IMR-90 (cell line): Measurements from ENCODE around the gene ADRB2. TPM values are rescaled to one million over a fixed set of nuclear protein-coding genes. Genes with fewer than 3 reads are reported as not detected.

Experiments used
- ATAC-seq: fragments of 200-7000 bp; cut with Tn5 transposase; 2 replicates; pipeline ENCODE4 v1.9.1; 2020; ENCODE audit warnings: low read depth, mild to moderate bottlenecking, moderate library complexity
- BruUV-seq: library from RNA; stranded (reverse); fragments of 400-500 nt; replicated peaks from 2 replicates; lab custom pipeline; 2021; lab: Mats Ljungman, UMichigan
- CTCF ChIA-PET: fragments of 300-600 bp; formaldehyde crosslinking; extraction: SDS; loops from one replicate; lab custom pipeline; 2021; ENCODE audit warnings: antibody characterized with exemption; lab: Yijun Ruan, JAX
- POLR2A ChIA-PET: fragments of 300-600 bp; sonication (Branson Sonifier 250); formaldehyde crosslinking; loops from one replicate; lab custom pipeline; 2022; ENCODE audit warnings: antibody characterized with exemption; ENCODE audit not compliant: unreplicated experiment; lab: Charles Lee
- DNase-seq: peaks from one replicate; pipeline ENCODE4 v3.0.0; 2013
- H2AFZ ChIP-seq: replicated peaks from 2 replicates; pipeline ENCODE3; 2013; ENCODE audit warnings: low read length, mild to moderate bottlenecking; ENCODE audit not compliant: poor library complexity
- H2AK5ac ChIP-seq: 2 replicates; pipeline ENCODE4 v1.6.1; 2013; ENCODE audit warnings: low read depth, low read length, inconsistent platforms
- H2AK9ac ChIP-seq: replicated peaks from 2 replicates; pipeline ENCODE3; 2013; ENCODE audit warnings: mild to moderate bottlenecking, low read depth, low read length, moderate library complexity; ENCODE audit not compliant: poor library complexity
- H2BK120ac ChIP-seq: 2 replicates; pipeline ENCODE4 v1.6.1; 2013; ENCODE audit warnings: low read depth, low read length, inconsistent platforms
- H2BK15ac ChIP-seq: 3 replicates; pipeline ENCODE4 v1.6.1; 2013; ENCODE audit warnings: low read depth, low read length, inconsistent platforms
- H2BK20ac ChIP-seq: 2 replicates; pipeline ENCODE4 v1.6.1; 2013; ENCODE audit warnings: low read depth, mild to moderate bottlenecking, inconsistent platforms, low read length, moderate library complexity
- H2BK5ac ChIP-seq: 2 replicates; pipeline ENCODE4 v1.6.1; 2013; ENCODE audit warnings: mild to moderate bottlenecking, low read depth, low read length, inconsistent platforms; ENCODE audit not compliant: poor library complexity, severe bottlenecking
- H3K14ac ChIP-seq: replicated peaks from 2 replicates; pipeline ENCODE4 v1.6.1; 2013; ENCODE audit warnings: low read depth, low read length, inconsistent platforms
- H3K18ac ChIP-seq: 2 replicates; pipeline ENCODE4 v1.6.1; 2013; ENCODE audit warnings: low read depth, low read length, control low read depth
- H3K23ac ChIP-seq: 2 replicates; pipeline ENCODE4 v1.6.1; 2013; ENCODE audit warnings: low read depth, low read length, inconsistent platforms
- H3K27ac ChIP-seq: 2 replicates; pipeline ENCODE4 v1.5.1; 2013; ENCODE audit warnings: mild to moderate bottlenecking, control low read depth, low read length; ENCODE audit not compliant: insufficient read depth
- H3K27me3 ChIP-seq: 2 replicates; pipeline ENCODE4 v1.6.1; 2013; ENCODE audit warnings: low read length; ENCODE audit not compliant: control insufficient read depth, insufficient read depth
- H3K36me3 ChIP-seq: 2 replicates; pipeline ENCODE4 v1.6.1; 2013; ENCODE audit warnings: low read length, mixed read lengths; ENCODE audit not compliant: control insufficient read depth, insufficient read depth
- H3K4ac ChIP-seq: 2 replicates; pipeline ENCODE4 v1.6.1; 2013; ENCODE audit warnings: low read depth, low read length, inconsistent platforms
- H3K4me1 ChIP-seq: 2 replicates; pipeline ENCODE4 v1.6.1; 2013; ENCODE audit warnings: low read length, mixed read lengths; ENCODE audit not compliant: control insufficient read depth, insufficient read depth
- H3K4me2 ChIP-seq: 2 replicates; pipeline ENCODE4 v1.6.1; 2013; ENCODE audit warnings: low read depth, mild to moderate bottlenecking, control low read depth, low read length, moderate library complexity
- H3K4me3 ChIP-seq: 2 replicates; pipeline ENCODE4 v1.5.1; 2013; ENCODE audit warnings: low read depth, mild to moderate bottlenecking, control low read depth, low read length, moderate library complexity; ENCODE audit not compliant: insufficient read depth
- H3K56ac ChIP-seq: 2 replicates; pipeline ENCODE4 v1.6.1; 2013; ENCODE audit warnings: low read length, inconsistent platforms; ENCODE audit not compliant: insufficient read depth; ENCODE audit errors: extremely low read depth
- H3K79me1 ChIP-seq, 2 experiments: 2 replicates each; pipeline ENCODE4 v1.6.1; 2013; ENCODE audit warnings: low read length in 2 of 2, inconsistent platforms in 1 of 2, low read depth in 1 of 2
- H3K9ac ChIP-seq: 2 replicates; pipeline ENCODE4 v1.6.1; 2013; ENCODE audit warnings: low read depth, low read length, control low read depth
- H3K9me1 ChIP-seq: 2 replicates; pipeline ENCODE4 v1.6.1; 2013; ENCODE audit warnings: low read length, inconsistent platforms; ENCODE audit not compliant: insufficient read depth
- H3K9me3 ChIP-seq: 2 replicates; pipeline ENCODE4 v1.6.1; 2013; ENCODE audit warnings: low read length; ENCODE audit not compliant: control insufficient read depth, insufficient read depth
- H4K20me1 ChIP-seq: 2 replicates; pipeline ENCODE4 v1.6.1; 2013; ENCODE audit warnings: low read length, inconsistent platforms; ENCODE audit not compliant: insufficient read depth
- H4K5ac ChIP-seq: 2 replicates; pipeline ENCODE4 v1.6.1; 2013; ENCODE audit warnings: mild to moderate bottlenecking, low read depth, low read length, control low read depth
- H4K8ac ChIP-seq, 2 experiments: 2 replicates each; pipeline ENCODE4 v1.6.1; 2013; ENCODE audit warnings: low read depth in 2 of 2, low read length in 2 of 2, control low read depth in 1 of 2, inconsistent platforms in 1 of 2
- H4K91ac ChIP-seq: 2 replicates; pipeline ENCODE4 v1.6.1; 2013; ENCODE audit warnings: low read depth, low read length, inconsistent platforms; ENCODE audit not compliant: insufficient read depth
- BHLHE40 ChIP-seq: fragments of 150-350 bp; IDR thresholded peaks from 2 replicates; pipeline ENCODE4 v1.6.1; 2016; ENCODE audit warnings: mild to moderate bottlenecking, low read depth, low read length
- CEBPB ChIP-seq: IDR thresholded peaks from 2 replicates; pipeline ENCODE4 v1.6.1; 2012; ENCODE audit warnings: low read depth, low read length, improper control_type of control experiment
- CHD1 ChIP-seq: IDR thresholded peaks from 2 replicates; pipeline ENCODE4 v1.6.1; 2012; ENCODE audit warnings: low read depth, low read length, improper control_type of control experiment
- MAFK ChIP-seq: IDR thresholded peaks from 2 replicates; pipeline ENCODE4 v1.6.1; 2012; ENCODE audit warnings: low read depth, low read length, improper control_type of control experiment
- MAZ ChIP-seq: IDR thresholded peaks from 2 replicates; pipeline ENCODE4 v1.6.1; 2012; ENCODE audit warnings: low read depth, mild to moderate bottlenecking, low read length, improper control_type of control experiment, moderate library complexity, borderline replicate concordance
- MXI1 ChIP-seq: IDR thresholded peaks from 2 replicates; pipeline ENCODE4 v1.6.1; 2012; ENCODE audit warnings: low read depth, mild to moderate bottlenecking, low read length, moderate library complexity, borderline replicate concordance
- NFE2L2 ChIP-seq: fragments of 150-350 bp; IDR thresholded peaks from 2 replicates; pipeline ENCODE4 v1.6.1; 2016; ENCODE audit warnings: low read depth, mild to moderate bottlenecking, low read length
- POLR2A ChIP-seq: IDR thresholded peaks from 2 replicates; pipeline ENCODE4 v1.6.1; 2012; ENCODE audit warnings: mild to moderate bottlenecking, low read depth, low read length
- RAD21 ChIP-seq: IDR thresholded peaks from 2 replicates; pipeline ENCODE4 v1.6.1; 2012; ENCODE audit warnings: low read length, improper control_type of control experiment
- RCOR1 ChIP-seq: IDR thresholded peaks from 2 replicates; pipeline ENCODE4 v1.6.1; 2012; ENCODE audit warnings: mild to moderate bottlenecking, low read length, improper control_type of control experiment; ENCODE audit not compliant: insufficient replicate concordance
- RFX5 ChIP-seq: IDR thresholded peaks from 2 replicates; pipeline ENCODE4 v1.8.0; 2012; ENCODE audit warnings: low read depth, mild to moderate bottlenecking, low read length, moderate library complexity
- SMC3 ChIP-seq: fragments of 150-350 bp; IDR thresholded peaks from 2 replicates; pipeline ENCODE4 v1.6.1; 2016; ENCODE audit warnings: low read depth, mild to moderate bottlenecking, antibody characterized with exemption, low read length, moderate library complexity
- WGBS, 2 experiments: methylation state at CpG; one replicate each; pipeline versions ENCODE4 v1.1.5 to v1.1.7; 2013; ENCODE audit warnings: missing lambda C conversion rate in 2 of 2; ENCODE audit not compliant: insufficient read length in 1 of 2; ENCODE audit errors: extremely low coverage in 2 of 2; 5-methylcytosine and 5-hydroxymethylcytosine counted together
- dilution Hi-C: fragments of 300-500 bp; cut with HindIII; formaldehyde crosslinking; loops from one replicate; pipeline ENCODE4 v1.14.3; 2018; ENCODE audit warnings: low sequenced_read_pairs; ENCODE audit not compliant: unreplicated experiment
- in situ Hi-C: fragments of 300-500 bp; cut with MboI; formaldehyde crosslinking; loops from 3 replicates; pipeline ENCODE4 v1.14.3; 2019; ENCODE audit warnings: low sequenced_read_pairs, inconsistent platforms, mixed read lengths
- intact Hi-C: fragments of 100-400 bp; cut with micrococcal nuclease; formaldehyde crosslinking; loops from 2 replicates; pipeline ENCODE4 v1.10.0; 2022
- polyA plus RNA-seq, 3 experiments: library from polyadenylated mRNA; depleted of rRNA; stranded (reverse); fragments of >200 nt; gene quantifications; 2 replicates each; pipeline ENCODE4 v1.2.3, GENCODE V29; 2012; ENCODE audit warnings: low replicate concordance in 1 of 3
- total RNA-seq: library from RNA; depleted of rRNA; stranded (reverse); fragments of >200 nt; gene quantifications from 2 replicates; pipeline ENCODE4 v1.2.3, GENCODE V29; 2012

Gene ADRB2
- total and polyA plus RNA-seq, 2 of the 4 experiments (the other 2 are of a cell fraction): 1.6 to 3.4 TPM

DNA sequence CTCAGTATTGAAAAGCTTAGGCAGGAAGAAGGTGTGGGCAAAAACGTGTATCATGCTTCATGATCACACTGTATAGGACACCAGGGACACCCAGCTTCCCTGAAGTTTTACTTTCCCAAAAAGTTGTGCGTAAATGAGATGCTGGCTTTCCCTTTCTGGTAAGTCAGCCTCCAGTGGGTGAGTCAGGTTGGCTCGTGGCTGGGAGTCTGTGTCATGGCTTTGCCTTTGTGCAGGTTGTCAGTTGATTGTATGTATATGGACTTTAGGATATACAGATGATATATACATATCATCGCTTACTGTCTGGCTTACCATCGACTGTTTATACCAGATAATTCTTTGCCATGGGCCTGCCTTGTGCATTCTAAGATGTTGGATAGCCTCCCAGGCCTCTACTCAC is 34.2 kb downstream of the ADRB2 start:
- H3K56ac ChIP-seq: no peak overlapping the region
- no peak overlapping the region; the same call in 1 of the 2 replicates for H3K4me2 ChIP-seq
- no peak for TF ChIP-seq MXI1
- no peak for TF ChIP-seq RAD21
- TF ChIP-seq RFX5: no peak
- TF ChIP-seq BHLHE40: no peak
- TF ChIP-seq CEBPB: no peak
- TF ChIP-seq NFE2L2: no peak
- TF ChIP-seq SMC3: no peak
- no peak for TF ChIP-seq POLR2A
- TF ChIP-seq CHD1: no peak
- no peak for TF ChIP-seq MAZ
- no peak for TF ChIP-seq RCOR1
- no peak for TF ChIP-seq MAFK
- peaks cover 16% of the 10 kb centered on the region for H3K9me1 ChIP-seq
- H4K5ac ChIP-seq: peak overlapping the region; percentile 37; the same call in 1 of the 2 replicates
- no peaks in the 10 kb centered on the region for H3K9me3 ChIP-seq
- H4K91ac ChIP-seq: no peak overlapping the region
- no peak overlapping the region for H2BK5ac ChIP-seq
- H3K4me3 ChIP-seq: no peak overlapping the region
- H3K18ac ChIP-seq: no peak overlapping the region
- dilution Hi-C loops (no loop called here), in situ Hi-C loops (no loop called here), intact Hi-C loops (no loop called here)
- DNase-seq (peak; percentile 62), ATAC-seq (peak; percentile 13; the same call in 1 of the 2 replicates)
- peak overlapping the region; percentile 64 for H3K14ac ChIP-seq
- no TSS peak for BruUV-seq
- H2AFZ ChIP-seq: no peak overlapping the region
- H3K4ac ChIP-seq: no peak overlapping the region
- WGBS, 2 experiments: no CpG with 5 or more reads among the region's 5 CpGs
- H3K27me3 ChIP-seq: no peaks in the 10 kb centered on the region
- H3K9ac ChIP-seq: no peak overlapping the region
- ChIA-PET CTCF (no interaction called here), POLR2A (no interaction called here)
- H4K8ac ChIP-seq: no peak overlapping the region
- H2BK15ac ChIP-seq: no peak overlapping the region
- peaks cover 12% of the 10 kb centered on the region for H3K4me1 ChIP-seq
- H2BK20ac ChIP-seq: no peak overlapping the region; the same call in 1 of the 2 replicates
- no peaks in the 10 kb centered on the region for H4K20me1 ChIP-seq
- no peaks in the 10 kb centered on the region for H3K36me3 ChIP-seq
- no peak overlapping the region for H2BK120ac ChIP-seq
- no peak overlapping the region for H2AK9ac ChIP-seq
- peak overlapping the region; percentile 40; the same call in 1 of the 2 replicates for H2AK5ac ChIP-seq
- peaks cover 0 to 3% of the 10 kb centered on the region in 2 experiments; a peak in 2 of 4 replicates for H3K79me1 ChIP-seq
- H3K27ac ChIP-seq: no peak overlapping the region
- H3K23ac ChIP-seq: 0 out of 2 replicates have a peak overlapping the region, but pooled peaks have one; percentile 24
